Thoracic aorta (tissue), 2 donors: ENCODE results near the gene CDKAL1. TPM values are rescaled to one million over a fixed set of nuclear protein-coding genes. Genes with fewer than 3 reads are reported as not detected.

ENCODE experiments used
- ATAC-seq: fragments of 150-250 bp; one replicate; pipeline ENCODE4 v1.8.0; 2017; ENCODE audit warnings: low read depth; ENCODE audit not compliant: insufficient number of reproducible peaks, low FRiP score
- DNase-seq: peaks from one replicate; pipeline ENCODE4 v3.0.0-alpha.2; 2020; ENCODE audit warnings: low spot score
- H3K27ac ChIP-seq, 2 donors: fragments of 200-600 bp; sonication (generic); 1 replicate in 1 of 2; 2 replicates in 1 of 2; pipeline ENCODE4 v1.5.1; 2016; ENCODE audit warnings: mild to moderate bottlenecking in 2 of 2, moderate library complexity in 2 of 2
- H3K27me3 ChIP-seq: fragments of 200-600 bp; sonication (generic); replicated peaks from 2 replicates; pipeline ENCODE4 v1.6.0; 2016; ENCODE audit warnings: mild to moderate bottlenecking; ENCODE audit not compliant: insufficient read depth
- H3K36me3 ChIP-seq: fragments of 200-600 bp; sonication (generic); one replicate; pipeline ENCODE4 v1.5.1; 2016
- H3K4me1 ChIP-seq, 2 donors: fragments of 200-600 bp; sonication (generic); 1 replicate in 1 of 2; 2 replicates in 1 of 2; pipeline versions ENCODE4 v1.5.1 to v1.6.0; 2016; ENCODE audit warnings: low read depth in 2 of 2, mild to moderate bottlenecking in 1 of 2; ENCODE audit not compliant: control insufficient read depth in 1 of 2
- H3K4me3 ChIP-seq: fragments of 200-600 bp; sonication (generic); 2 replicates; pipeline ENCODE4 v1.5.1; 2016; ENCODE audit warnings: mild to moderate bottlenecking
- H3K9me3 ChIP-seq: fragments of 200-600 bp; sonication (generic); 2 replicates; pipeline ENCODE4 v1.5.1; 2016
- CTCF ChIP-seq: fragments of 200-600 bp; sonication (generic); IDR thresholded peaks from one replicate; pipeline ENCODE4 v1.5.1; 2019; ENCODE audit warnings: antibody characterized with exemption
- total RNA-seq, 2 donors: library from RNA; depleted of rRNA; stranded (reverse); fragments of >200 nt; gene quantifications; one replicate each; pipeline versions ENCODE4 v1.1.0 to v1.2.3, GENCODE V29; 2016

Gene CDKAL1
- total RNA-seq, 2 donors from 2014 or later, result 8.5 to 14.6 TPM

DNA sequence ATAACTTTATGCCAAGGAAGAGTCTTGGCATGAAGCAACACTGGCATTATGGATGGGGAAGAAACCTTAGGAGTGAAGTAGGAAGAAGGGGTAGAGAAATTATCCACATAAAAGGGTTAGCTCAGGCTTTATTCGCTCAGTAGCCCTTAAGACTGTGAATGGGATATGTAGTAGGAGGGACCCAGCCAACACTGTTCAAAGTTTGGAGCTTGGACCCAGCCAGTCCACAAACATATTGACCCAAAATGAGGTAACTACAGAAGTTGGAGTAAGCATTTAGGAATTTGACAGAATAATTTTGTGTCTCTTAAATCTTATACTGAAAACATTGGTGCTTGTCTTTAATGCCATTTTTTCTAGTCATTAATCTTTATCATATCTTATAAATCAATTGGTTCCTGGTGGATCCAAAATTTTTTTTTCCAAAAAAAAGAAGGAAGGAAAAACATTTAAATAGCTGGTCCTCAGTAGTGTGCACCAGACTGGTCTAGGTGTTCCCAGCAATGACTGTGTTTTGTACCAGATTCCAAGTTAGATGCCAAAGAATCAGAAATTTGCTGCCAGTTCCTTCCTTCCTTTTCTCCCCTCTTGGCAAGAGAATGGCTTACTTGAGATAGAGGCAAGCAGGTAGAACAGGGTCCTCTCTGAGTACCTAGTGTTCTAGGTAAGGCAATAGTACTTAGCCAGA lies 607.5 kb downstream of the CDKAL1 start:
- H3K36me3 ChIP-seq, result no peaks in the 10 kb centered on the region
- H3K27me3 ChIP-seq, result no peaks in the 10 kb centered on the region
- no peak for TF ChIP-seq CTCF
- ATAC-seq, result no peak
- no peak overlapping the region for H3K4me3 ChIP-seq
- no peaks in the 10 kb centered on the region for H3K4me1 ChIP-seq
- H3K27ac ChIP-seq, result no peak overlapping the region
- DNase-seq, result no peak
- no peaks in the 10 kb centered on the region for H3K9me3 ChIP-seq

DNA sequence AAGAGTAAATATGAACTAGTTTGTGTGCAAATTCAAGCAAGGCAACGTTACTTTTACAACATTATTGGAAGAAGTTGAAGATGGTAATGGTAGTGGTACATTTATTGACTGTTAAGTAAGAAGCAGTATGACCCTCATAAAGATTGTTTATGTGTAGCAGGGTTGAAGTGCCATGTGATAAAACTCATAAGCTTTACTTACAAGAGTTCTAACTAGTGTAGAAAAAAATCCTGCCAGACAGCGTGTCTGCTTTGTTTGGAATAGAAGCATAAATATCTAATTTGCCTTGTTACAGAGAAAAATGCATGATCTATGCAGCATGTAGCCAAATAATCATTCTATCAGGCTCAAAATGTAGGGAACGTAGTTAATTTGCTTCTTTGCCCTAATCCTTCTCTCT lies 608.5 kb downstream of the CDKAL1 start:
- Histone ChIP-seq H3K27ac (no peak overlapping the region), H3K27me3 (no peaks in the 10 kb centered on the region), H3K9me3 (no peaks in the 10 kb centered on the region), H3K4me1 (no peaks in the 10 kb centered on the region), H3K4me3 (no peak overlapping the region), H3K36me3 (no peaks in the 10 kb centered on the region)
- DNase-seq, result no peak
- no peak for TF ChIP-seq CTCF
- ATAC-seq, result no peak

DNA sequence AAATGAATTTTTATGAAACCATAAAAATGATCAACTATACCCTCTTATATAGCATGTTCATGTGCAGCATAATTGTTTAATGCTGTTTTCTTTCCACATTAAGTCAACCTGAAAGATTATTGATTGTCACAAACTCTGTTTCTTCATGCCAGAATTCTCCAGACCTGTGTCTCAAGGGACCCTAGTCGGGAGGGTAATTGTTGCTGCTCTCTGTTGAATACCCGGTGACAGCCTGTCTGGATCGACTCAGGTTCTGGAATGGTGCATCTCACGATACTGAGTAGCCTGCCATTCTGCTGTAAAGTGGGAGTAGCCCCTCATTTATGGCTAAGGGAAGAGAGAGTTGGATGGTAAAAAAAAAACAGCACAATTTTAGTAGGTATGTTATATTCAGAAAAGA lies 609.4 kb downstream of the CDKAL1 start:
- Histone ChIP-seq H3K4me1 (no peaks in the 10 kb centered on the region), H3K27me3 (no peaks in the 10 kb centered on the region), H3K27ac (no peak overlapping the region), H3K36me3 (no peaks in the 10 kb centered on the region), H3K4me3 (no peak overlapping the region), H3K9me3 (no peaks in the 10 kb centered on the region)
- no peak for TF ChIP-seq CTCF
- DNase-seq (no peak), ATAC-seq (no peak)

DNA sequence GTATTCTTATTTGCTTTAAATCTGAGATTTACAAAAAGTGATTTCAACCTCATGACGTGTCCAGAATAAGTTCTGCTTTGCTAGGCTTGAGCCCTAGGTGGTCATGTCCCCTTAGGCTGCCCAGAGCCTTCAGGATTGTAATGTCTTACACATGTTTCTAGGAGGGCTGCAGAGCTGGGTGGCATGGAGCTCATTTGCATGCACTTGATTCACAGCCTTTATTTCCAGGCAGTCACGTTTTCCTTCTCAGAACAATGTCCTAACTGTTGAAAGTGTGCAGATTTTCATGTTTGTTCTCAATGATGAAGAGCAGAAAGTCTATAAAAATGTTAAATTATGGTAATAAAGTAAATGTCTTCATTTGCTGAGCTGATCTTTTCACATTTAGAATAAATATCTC lies 610.7 kb downstream of the CDKAL1 start:
- Histone ChIP-seq H3K4me1 (no peaks in the 10 kb centered on the region), H3K36me3 (no peaks in the 10 kb centered on the region), H3K4me3 (no peak overlapping the region), H3K27ac (no peak overlapping the region), H3K27me3 (no peaks in the 10 kb centered on the region), H3K9me3 (no peaks in the 10 kb centered on the region)
- DNase-seq, result no peak
- TF ChIP-seq CTCF, result no peak
- ATAC-seq, result no peak

DNA sequence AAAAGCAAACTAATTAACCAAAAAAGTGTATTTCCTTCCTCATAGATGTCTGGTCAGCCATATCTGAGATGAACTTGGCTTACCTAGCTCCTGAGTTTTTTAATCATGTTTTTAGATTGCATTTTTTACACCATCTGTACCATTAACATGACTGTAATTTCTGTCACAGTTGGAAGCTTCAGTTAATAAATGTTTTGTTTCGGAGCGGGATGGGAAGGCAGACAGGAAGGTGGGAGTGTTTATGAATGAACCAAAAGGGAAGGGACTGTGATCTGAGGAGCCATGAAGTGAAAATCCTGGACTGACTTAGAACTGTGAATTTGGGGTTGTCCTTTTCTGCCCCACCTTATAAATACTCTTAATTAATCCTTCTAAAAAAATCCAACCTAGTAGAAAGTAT lies 613.7 kb downstream of the CDKAL1 start:
- DNase-seq (no peak), ATAC-seq (no peak)
- H3K36me3 ChIP-seq, result no peaks in the 10 kb centered on the region
- no peak overlapping the region for H3K27ac ChIP-seq
- no peaks in the 10 kb centered on the region for H3K4me1 ChIP-seq
- H3K27me3 ChIP-seq, result no peaks in the 10 kb centered on the region
- H3K4me3 ChIP-seq, result no peak overlapping the region
- H3K9me3 ChIP-seq, result no peaks in the 10 kb centered on the region
- TF ChIP-seq CTCF, result no peak
